Effector memory CD8-positive, alpha-beta T cell (primary cell): ENCODE results near the gene PCNX3.

Source experiments
- ATAC-seq: fragments of 150-1000 bp; cut with Tn5 transposase; replicated peaks from 2 replicates; pipeline ENCODE4 v1.10.0; 2021; ENCODE audit warnings: mild to moderate bottlenecking, moderate library complexity
- DNase-seq, 3 experiments: peaks; one replicate each; pipeline ENCODE4 v3.0.0; 2021
- H3K27ac Mint-ChIP-seq, 2 donors: one replicate each; pipeline ENCODE4 v1.8.0; 2022; ENCODE audit warnings: mild to moderate bottlenecking in 2 of 2, mixed read lengths in 2 of 2, moderate library complexity in 2 of 2
- H3K27me3 Mint-ChIP-seq, 2 donors: one replicate each; pipeline ENCODE4 v1.8.0; 2022; ENCODE audit warnings: mixed read lengths in 2 of 2
- H3K36me3 Mint-ChIP-seq: one replicate; pipeline ENCODE4 v1.8.0; 2022; ENCODE audit warnings: mild to moderate bottlenecking, moderate library complexity, mixed read lengths; ENCODE audit not compliant: insufficient read depth
- H3K4me1 Mint-ChIP-seq, 2 donors: one replicate each; pipeline ENCODE4 v1.8.0; 2022; ENCODE audit warnings: low read depth in 2 of 2, mixed read lengths in 2 of 2
- H3K4me3 Mint-ChIP-seq, 2 donors: one replicate each; pipeline ENCODE4 v1.8.0; 2022; ENCODE audit warnings: mild to moderate bottlenecking in 2 of 2, mixed read lengths in 2 of 2, moderate library complexity in 2 of 2
- H3K9me3 Mint-ChIP-seq, 2 donors: one replicate each; pipeline ENCODE4 v1.8.0; 2022; ENCODE audit warnings: mixed read lengths in 2 of 2

PCNX3 gene

GRCh38 chr11:65613091-65613928 lies 2.3 kb upstream of the PCNX3 start:
- peaks cover 48% of the 10 kb centered on the region for H3K36me3 Mint-ChIP-seq

DNA sequence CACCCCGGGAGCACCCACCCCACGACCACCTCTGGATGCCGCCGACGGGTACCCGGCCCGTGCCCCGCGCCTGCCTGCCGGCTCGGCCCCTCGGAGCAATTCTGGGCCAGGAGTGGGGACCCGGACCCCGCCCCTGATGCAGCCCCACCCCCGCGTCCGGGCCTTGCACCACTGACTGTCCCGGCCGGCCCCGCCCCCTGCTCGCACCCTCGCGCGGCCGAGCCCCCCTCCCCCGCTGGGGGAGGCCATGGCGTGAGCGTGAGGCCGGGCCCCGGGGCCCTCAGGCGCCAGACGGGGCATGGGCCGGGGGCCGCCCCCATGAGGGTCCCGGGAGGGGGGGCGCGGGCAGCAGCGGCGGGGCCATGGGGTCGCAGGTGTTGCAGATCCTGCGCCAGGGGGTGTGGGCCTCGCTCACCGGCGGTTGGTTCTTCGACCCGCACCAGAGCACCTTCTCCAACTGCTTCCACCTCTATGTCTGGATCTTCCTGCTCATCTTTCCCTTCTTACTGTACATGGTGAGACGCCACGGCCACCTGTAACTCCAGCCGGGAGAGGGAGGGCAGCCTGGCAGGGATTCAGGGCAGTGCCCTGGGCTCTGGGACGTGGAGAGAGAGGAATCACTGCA lies 486 bp downstream of the PCNX3 start:
- H3K27me3 Mint-ChIP-seq, result no peaks in the 10 kb centered on the region
- ATAC-seq (no peak), DNase-seq (peak in 1 of 3 experiments; percentile 26)
- no peaks in the 10 kb centered on the region for H3K9me3 Mint-ChIP-seq
- peak overlapping the region; percentile 93 to 97 for H3K27ac Mint-ChIP-seq
- H3K36me3 Mint-ChIP-seq, result peaks cover 48% of the 10 kb centered on the region
- H3K4me3 Mint-ChIP-seq, result peak overlapping the region; percentile 94 to 96
- peaks cover 28 to 35% of the 10 kb centered on the region in 2 donors for H3K4me1 Mint-ChIP-seq

More at GRCh38 chr11:65613091-65613928, 2.3 kb upstream of the PCNX3 start:
- DNase-seq, result no peak
- Mint-ChIP-seq H3K9me3 (no peaks in the 10 kb centered on the region), H3K4me3 (peak overlapping the region; percentile 94 to 96), H3K4me1 (peaks cover 45 to 49% of the 10 kb centered on the region in 2 donors), H3K27me3 (no peaks in the 10 kb centered on the region), H3K27ac (peak overlapping the region; percentile 95 to 97)
- ATAC-seq, result no peak

GRCh38 chr11:65616575-65617001 lies 1.0 kb downstream of the PCNX3 start:
- DNase-seq (no peak), ATAC-seq (no peak)
- peaks cover 25 to 33% of the 10 kb centered on the region in 2 donors for H3K4me1 Mint-ChIP-seq
- H3K27ac Mint-ChIP-seq, result peak overlapping the region; percentile 93 to 97
- no peaks in the 10 kb centered on the region for H3K27me3 Mint-ChIP-seq
- H3K4me3 Mint-ChIP-seq, result peak overlapping the region; percentile 88 to 96
- H3K36me3 Mint-ChIP-seq, result peaks cover 53% of the 10 kb centered on the region
- no peaks in the 10 kb centered on the region for H3K9me3 Mint-ChIP-seq

GRCh38 chr11:65617136-65617850 lies 1.7 kb downstream of the PCNX3 start:
- H3K27ac Mint-ChIP-seq, result peak overlapping the region; percentile 93 to 97
- H3K9me3 Mint-ChIP-seq, result no peaks in the 10 kb centered on the region
- H3K36me3 Mint-ChIP-seq, result peaks cover 59% of the 10 kb centered on the region
- H3K4me1 Mint-ChIP-seq, result peaks cover 25 to 28% of the 10 kb centered on the region in 2 donors
- no peak for ATAC-seq
- DNase-seq, result no peak
- H3K27me3 Mint-ChIP-seq, result no peaks in the 10 kb centered on the region
- H3K4me3 Mint-ChIP-seq, result peak overlapping the region; percentile 88 to 96

DNA sequence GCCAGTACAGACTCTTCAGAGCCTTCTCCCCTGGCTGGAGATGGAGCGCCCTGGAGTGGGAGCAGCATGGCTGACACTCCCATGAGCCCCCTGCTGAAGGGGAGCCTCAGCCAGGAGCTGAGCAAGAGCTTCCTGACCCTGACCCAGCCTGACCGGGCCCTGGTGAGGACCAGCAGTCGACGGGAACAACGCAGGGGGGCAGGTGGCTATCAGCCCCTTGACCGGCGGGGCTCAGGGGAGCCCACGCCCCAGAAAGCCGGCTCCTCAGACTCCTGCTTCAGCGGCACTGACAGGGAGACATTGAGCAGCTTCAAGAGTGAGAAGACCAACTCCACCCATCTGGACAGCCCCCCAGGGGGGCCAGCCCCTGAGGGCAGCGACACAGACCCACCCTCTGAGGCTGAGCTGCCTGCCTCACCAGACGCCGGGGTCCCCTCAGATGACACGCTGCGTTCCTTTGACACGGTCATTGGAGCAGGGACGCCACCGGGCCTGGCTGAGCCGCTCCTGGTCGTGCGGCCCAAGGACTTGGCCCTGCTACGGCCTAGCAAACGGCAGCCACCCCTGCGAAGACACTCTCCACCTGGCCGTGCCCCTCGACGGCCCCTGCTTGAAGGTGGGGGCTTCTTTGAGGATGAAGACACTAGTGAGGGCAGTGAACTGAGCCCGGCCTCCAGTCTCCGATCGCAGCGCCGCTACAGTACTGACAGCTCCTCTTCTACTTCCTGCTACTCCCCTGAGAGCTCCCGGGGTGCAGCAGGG lies 2.6 kb downstream of the PCNX3 start:
- no peak for DNase-seq
- Mint-ChIP-seq H3K9me3 (no peaks in the 10 kb centered on the region), H3K36me3 (peaks cover 58% of the 10 kb centered on the region), H3K4me1 (peaks cover 22 to 23% of the 10 kb centered on the region in 2 donors), H3K4me3 (no peak overlapping the region), H3K27me3 (no peaks in the 10 kb centered on the region), H3K27ac (peak overlapping the region in 1 of 2 donors; percentile 23)
- no peak for ATAC-seq

GRCh38 chr11:65618763-65619162 lies 3.2 kb downstream of the PCNX3 start:
- Mint-ChIP-seq H3K4me3 (no peak overlapping the region), H3K4me1 (peaks cover 20 to 21% of the 10 kb centered on the region in 2 donors), H3K27me3 (no peaks in the 10 kb centered on the region), H3K36me3 (peaks cover 58% of the 10 kb centered on the region), H3K9me3 (no peaks in the 10 kb centered on the region), H3K27ac (peak overlapping the region in 1 of 2 donors; percentile 23)
- DNase-seq, result no peak
- no peak for ATAC-seq

- ATAC-seq (no peak), DNase-seq (no peak)
- Mint-ChIP-seq H3K36me3 (peaks cover 58% of the 10 kb centered on the region), H3K4me3 (no peak overlapping the region), H3K27me3 (no peaks in the 10 kb centered on the region), H3K9me3 (no peaks in the 10 kb centered on the region), H3K27ac (no peak overlapping the region), H3K4me1 (peaks cover 17 to 23% of the 10 kb centered on the region in 2 donors)
Observed at GRCh38 chr11:65619281-65619928, 3.8 kb downstream of the PCNX3 start.

DNA sequence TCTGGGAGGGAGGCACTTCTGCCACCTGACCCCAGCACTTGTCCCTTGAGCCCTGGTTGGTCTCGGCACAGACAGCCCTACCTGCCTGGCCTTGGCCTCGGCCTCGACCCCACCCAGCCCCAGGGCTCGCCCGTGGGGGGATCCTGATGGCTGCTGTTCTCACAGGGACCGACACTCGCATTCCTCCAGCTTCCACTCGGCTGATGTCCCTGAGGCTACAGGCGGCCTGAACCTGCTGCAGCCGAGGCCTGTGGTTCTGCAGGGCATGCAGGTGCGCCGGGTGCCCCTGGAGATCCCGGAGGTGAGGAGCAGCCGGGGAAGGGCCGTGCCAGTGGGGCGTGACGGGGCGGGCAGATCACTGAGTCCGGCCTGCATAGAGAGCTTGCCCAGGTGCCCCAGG lies 5.1 kb downstream of the PCNX3 start:
- no peak overlapping the region for H3K4me3 Mint-ChIP-seq
- H3K27me3 Mint-ChIP-seq, result no peaks in the 10 kb centered on the region
- H3K9me3 Mint-ChIP-seq, result no peaks in the 10 kb centered on the region
- H3K4me1 Mint-ChIP-seq, result peaks cover 13 to 25% of the 10 kb centered on the region in 2 donors
- DNase-seq (no peak), ATAC-seq (no peak)
- peaks cover 52% of the 10 kb centered on the region for H3K36me3 Mint-ChIP-seq
- no peak overlapping the region for H3K27ac Mint-ChIP-seq

DNA sequence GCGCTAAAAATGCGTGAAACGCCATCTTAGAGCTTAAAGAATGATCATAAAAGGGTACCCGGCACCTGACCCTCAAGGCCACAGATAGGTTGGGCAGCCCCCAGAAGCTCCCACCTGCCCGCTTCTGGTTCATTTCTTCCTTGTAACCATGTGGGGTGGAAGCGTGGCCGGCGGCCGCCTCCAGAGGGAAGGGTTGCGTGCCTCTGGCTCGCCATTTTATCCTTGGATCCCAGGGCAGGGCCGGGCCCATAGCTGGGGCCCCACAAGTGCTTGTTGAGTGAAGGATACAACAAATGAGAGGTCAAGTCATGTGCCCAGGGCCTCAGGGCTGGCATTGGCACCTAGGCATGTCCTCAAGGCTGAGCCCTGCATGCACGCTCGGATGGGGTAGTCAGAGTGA lies 5.9 kb downstream of the PCNX3 start:
- Mint-ChIP-seq H3K27me3 (no peaks in the 10 kb centered on the region), H3K9me3 (no peaks in the 10 kb centered on the region), H3K36me3 (peaks cover 54% of the 10 kb centered on the region), H3K27ac (peak overlapping the region in 1 of 2 donors; percentile 87), H3K4me1 (peaks cover 15 to 29% of the 10 kb centered on the region in 2 donors), H3K4me3 (no peak overlapping the region)
- DNase-seq (no peak), ATAC-seq (no peak)

- peaks cover 57% of the 10 kb centered on the region for H3K36me3 Mint-ChIP-seq
- H3K9me3 Mint-ChIP-seq, result no peaks in the 10 kb centered on the region
- DNase-seq (no peak), ATAC-seq (no peak)
- H3K4me3 Mint-ChIP-seq, result no peak overlapping the region
- H3K27ac Mint-ChIP-seq, result peak overlapping the region in 1 of 2 donors; percentile 87
- no peaks in the 10 kb centered on the region for H3K27me3 Mint-ChIP-seq
- peaks cover 10 to 25% of the 10 kb centered on the region in 2 donors for H3K4me1 Mint-ChIP-seq
Observed at GRCh38 chr11:65622011-65622410, 6.4 kb downstream of the PCNX3 start.

DNA sequence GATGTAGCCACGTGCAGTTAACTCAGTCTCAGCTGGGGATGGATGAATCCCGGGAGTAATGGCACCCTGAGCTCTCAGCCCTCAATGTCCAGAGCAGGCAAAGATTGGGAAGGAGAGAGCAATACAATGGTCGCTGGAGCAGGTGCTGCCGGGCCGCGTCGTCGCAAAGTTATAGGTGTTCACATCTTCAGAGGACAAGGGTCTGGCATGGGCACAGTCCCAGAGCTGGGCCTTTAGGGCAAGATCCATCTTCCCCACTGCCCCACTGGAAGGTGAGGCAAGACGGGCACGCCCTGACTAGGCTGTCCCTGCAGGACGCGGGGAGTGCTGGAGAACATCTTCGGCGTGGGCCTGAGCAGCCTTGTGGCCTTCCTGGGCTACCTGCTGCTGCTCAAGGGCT lies 7.6 kb downstream of the PCNX3 start:
- DNase-seq (no peak), ATAC-seq (no peak)
- H3K9me3 Mint-ChIP-seq, result no peaks in the 10 kb centered on the region
- peaks cover 62% of the 10 kb centered on the region for H3K36me3 Mint-ChIP-seq
- H3K4me3 Mint-ChIP-seq, result no peak overlapping the region
- no peak overlapping the region for H3K27ac Mint-ChIP-seq
- no peaks in the 10 kb centered on the region for H3K27me3 Mint-ChIP-seq
- peaks cover 10 to 27% of the 10 kb centered on the region in 2 donors for H3K4me1 Mint-ChIP-seq

DNA sequence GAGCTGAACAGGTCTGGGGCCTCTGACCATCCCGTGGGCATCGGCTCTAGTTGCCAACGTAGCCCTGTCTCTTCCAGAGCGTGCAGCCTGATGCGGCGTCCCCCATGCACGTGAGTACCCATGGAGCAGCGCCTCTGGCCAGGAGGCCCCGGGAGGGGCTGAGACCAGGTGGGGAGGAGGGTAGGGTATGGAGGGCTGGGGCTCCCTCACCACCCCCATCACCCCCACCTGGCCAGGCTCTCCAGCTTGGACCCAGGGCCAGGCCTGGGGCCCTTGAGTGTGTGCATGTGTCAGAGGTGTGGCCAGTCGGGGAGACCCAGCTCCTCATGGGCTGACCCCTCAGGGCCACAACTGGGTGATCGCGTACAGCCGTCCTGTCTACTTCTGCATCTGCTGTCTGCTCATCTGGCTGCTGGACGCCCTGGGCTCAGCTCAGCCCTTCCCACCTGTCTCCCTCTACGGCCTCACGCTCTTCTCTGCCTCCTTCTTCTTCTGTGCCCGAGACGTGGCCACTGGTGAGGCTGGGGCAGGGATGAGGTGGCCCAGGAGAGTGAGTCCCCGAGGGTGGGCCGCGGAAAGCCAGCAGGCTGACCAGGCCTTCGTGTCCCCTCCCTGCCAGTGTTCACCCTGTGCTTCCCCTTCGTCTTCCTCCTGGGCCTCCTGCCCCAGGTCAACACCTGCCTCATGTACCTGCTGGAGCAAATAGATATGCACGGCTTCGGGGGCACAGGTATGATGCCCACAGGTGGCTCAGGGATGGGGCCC lies 8.5 kb downstream of the PCNX3 start:
- no peak overlapping the region for H3K4me3 Mint-ChIP-seq
- no peaks in the 10 kb centered on the region for H3K9me3 Mint-ChIP-seq
- no peaks in the 10 kb centered on the region for H3K27me3 Mint-ChIP-seq
- H3K4me1 Mint-ChIP-seq, result peaks cover 10 to 27% of the 10 kb centered on the region in 2 donors
- H3K27ac Mint-ChIP-seq, result peak overlapping the region in 1 of 2 donors; percentile 77
- ATAC-seq (no peak), DNase-seq (no peak)
- H3K36me3 Mint-ChIP-seq, result peaks cover 59% of the 10 kb centered on the region
